ENCODE measurements around the gene AARS2.

AARS2 gene

GRCh38 chr6:44258325-44258863, 54.8 kb downstream of the AARS2 start:
- TF ChIP-seq GATA2 (IDR thresholded peaks at IDR 0.05; ENCODE audit: low read depth, low read length) (no peak), GATA3 (IDR thresholded peaks at IDR 0.05; ENCODE audit: low read depth, low read length) (no peak)

DNA sequence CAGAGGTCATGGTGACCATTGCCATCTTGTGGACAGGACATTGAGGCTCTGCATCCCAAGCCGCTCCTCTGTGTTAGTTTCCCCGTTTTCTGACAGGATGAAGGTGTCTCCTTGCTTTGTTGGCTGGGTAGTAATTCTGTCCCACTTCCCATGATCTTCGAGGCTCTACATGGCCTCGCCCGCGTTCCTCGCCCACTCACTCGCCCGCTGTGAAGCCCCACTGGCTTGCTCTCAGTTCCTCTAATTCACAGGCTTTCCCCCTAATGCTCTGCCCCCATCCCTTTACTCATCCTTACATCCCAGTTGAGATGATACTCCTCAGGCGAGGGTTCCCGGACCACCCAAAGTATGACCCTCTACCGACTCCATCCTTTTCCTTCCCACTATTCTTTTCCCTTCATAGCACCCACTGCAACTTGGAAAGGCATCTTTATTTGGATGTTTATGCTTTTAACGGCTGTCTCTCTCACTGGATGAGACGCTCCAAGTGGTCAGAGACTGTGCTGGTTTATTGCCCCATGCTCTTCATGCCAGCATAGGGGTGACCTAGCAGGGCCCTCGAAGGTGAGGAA, 55.3 kb downstream of the AARS2 start:
- TF ChIP-seq GATA3 (IDR thresholded peaks at IDR 0.05; ENCODE audit: low read depth, low read length) (no peak), GATA2 (IDR thresholded peaks at IDR 0.05; ENCODE audit: low read depth, low read length) (no peak)

DNA sequence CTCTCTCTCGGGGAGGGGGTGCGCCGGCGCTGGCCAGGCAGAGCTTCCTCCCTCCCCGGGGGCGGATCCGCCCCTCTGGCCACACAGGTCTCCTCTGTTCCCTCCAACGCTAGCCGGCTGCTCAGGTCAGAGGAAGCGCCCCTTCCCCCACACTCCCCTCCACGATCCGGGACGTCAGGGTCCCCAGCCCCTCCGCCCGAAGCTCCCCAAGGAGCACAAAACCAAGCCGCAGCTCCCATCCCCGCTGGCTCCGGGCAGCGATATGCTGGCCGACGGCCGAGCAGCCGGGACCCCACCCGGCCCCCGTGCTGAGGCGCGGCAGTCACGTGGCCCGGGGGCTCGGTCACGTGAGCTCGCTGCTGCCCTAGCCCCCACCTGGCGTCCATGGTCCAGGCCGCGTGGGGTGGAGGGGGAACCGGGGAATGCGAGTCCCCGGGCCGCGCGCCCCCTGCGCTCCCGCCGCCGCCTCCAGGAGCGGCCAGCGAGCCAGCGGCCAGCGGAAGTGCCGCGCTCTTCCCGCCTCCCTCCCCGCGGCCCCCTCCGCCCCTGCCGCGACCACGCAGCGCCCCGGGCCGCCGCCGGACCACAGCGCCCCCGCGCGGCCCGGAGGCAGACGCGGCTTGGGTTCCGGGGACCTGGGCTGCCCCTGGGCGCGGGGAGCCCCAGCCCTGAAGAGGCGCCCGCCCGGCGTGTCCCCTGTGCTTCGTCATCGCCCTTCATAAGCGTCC, 56.0 kb downstream of the AARS2 start, which contains the start of gene SLC35B2:
Gene SLC35B2 (minus strand): TSS at position 504 of the 728 bp plus-strand sequence. CDS start 118 bp downstream, at position 386.
- no peak for TF ChIP-seq GATA3 (IDR thresholded peaks at IDR 0.05; ENCODE audit: low read depth, low read length)
- no peak for TF ChIP-seq GATA2 (IDR thresholded peaks at IDR 0.05; ENCODE audit: low read depth, low read length)

- TF ChIP-seq GATA3 (IDR thresholded peaks at IDR 0.05; ENCODE audit: low read depth, low read length) (no peak), GATA2 (IDR thresholded peaks at IDR 0.05; ENCODE audit: low read depth, low read length) (no peak)
Observed at GRCh38 chr6:44256775-44257024, 56.4 kb downstream of the AARS2 start.

DNA sequence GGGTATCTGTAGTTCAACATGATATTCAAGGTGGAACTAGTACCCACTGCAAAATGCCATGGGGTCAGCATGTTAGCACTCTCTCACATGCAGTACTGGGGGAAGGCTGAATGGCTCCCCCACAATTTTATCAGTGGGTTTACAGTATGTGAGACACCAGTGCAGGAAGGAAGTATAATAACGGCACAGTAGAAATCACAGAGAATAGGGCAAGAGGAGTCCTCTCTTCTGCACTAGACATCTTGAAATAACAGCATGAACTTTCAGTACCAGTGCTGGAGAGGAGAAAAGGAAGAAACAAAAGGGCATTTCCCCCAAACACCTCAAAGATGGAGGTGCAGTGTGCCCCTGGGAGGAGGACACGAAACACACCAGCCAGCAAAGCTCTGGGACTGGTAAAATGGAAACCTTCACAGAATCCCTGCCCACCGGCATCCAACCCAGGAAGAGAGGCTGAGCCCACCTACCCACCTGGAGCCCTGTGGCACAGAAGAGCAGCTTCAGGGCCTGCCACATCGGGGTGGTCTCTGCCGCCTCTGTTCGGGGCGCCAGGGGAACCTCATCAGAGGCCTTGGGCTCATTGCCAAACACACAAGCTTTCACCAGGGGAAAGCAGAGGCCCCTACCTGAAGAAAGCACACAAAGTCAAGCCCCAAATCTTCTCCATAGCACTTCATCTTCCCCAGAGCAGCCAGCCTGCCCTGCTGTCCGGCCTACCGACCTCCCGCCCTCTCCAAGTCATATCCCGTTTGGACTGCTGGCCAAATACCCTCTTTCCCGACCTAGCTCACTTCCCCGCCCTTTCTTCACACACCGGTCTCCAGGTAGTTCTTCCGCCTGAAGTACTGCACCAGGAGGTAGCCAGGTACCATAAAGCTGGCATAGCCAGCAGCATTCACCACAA, 57.0 kb downstream of the AARS2 start:
- TF ChIP-seq GATA2 (IDR thresholded peaks at IDR 0.05; ENCODE audit: low read depth, low read length), result no peak
- no peak for TF ChIP-seq GATA3 (IDR thresholded peaks at IDR 0.05; ENCODE audit: low read depth, low read length)

DNA sequence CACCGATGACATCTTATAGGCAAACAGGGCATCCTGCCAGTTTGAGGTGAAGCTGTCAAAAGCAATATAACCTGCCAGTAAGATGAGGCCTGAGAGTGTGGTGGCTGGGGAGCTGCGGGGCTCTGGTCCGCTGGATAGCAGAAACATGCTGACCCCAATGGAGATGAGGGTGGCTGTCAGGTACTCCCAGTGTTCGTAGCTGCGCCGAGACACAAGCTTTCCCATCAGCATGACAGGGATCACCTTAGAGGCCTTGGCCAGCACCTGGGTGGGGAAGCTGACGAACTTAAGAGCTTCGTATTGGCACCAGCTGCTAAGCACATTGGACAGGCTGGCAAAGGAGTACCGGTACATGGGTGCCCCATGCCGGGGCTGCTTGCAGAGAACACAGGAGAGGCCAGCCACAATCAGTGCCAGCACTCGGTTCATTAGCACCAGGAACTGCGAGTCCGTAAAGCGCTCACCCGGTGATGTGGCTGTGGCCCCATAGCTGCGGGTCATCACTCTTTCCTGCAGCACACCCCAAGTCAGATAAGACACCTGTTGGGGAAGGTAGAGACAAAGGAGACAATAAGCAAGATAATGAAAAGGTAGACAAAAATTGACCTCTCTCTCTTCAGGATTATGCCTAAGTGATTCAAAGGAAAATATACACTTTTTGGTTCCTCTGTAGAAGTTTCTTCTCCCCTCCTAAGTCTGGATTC, 57.9 kb downstream of the AARS2 start:
- TF ChIP-seq GATA2 (IDR thresholded peaks at IDR 0.05; ENCODE audit: low read depth, low read length) (no peak), GATA3 (IDR thresholded peaks at IDR 0.05; ENCODE audit: low read depth, low read length) (no peak)

GRCh38 chr6:44254191-44255104, 58.7 kb downstream of the AARS2 start:
- no peak for TF ChIP-seq GATA3 (IDR thresholded peaks at IDR 0.05; ENCODE audit: low read depth, low read length)
- TF ChIP-seq GATA2 (IDR thresholded peaks at IDR 0.05; ENCODE audit: low read depth, low read length), result no peak

GRCh38 chr6:44253307-44254101, 59.6 kb downstream of the AARS2 start:
- TF ChIP-seq GATA2 (IDR thresholded peaks at IDR 0.05; ENCODE audit: low read depth, low read length), result no peak
- TF ChIP-seq GATA3 (IDR thresholded peaks at IDR 0.05; ENCODE audit: low read depth, low read length), result no peak

GRCh38 chr6:44251576-44252524, 61.3 kb downstream of the AARS2 start:
- TF ChIP-seq GATA2 (IDR thresholded peaks at IDR 0.05; ENCODE audit: low read depth, low read length) (no peak), GATA3 (IDR thresholded peaks at IDR 0.05; ENCODE audit: low read depth, low read length) (no peak)

DNA sequence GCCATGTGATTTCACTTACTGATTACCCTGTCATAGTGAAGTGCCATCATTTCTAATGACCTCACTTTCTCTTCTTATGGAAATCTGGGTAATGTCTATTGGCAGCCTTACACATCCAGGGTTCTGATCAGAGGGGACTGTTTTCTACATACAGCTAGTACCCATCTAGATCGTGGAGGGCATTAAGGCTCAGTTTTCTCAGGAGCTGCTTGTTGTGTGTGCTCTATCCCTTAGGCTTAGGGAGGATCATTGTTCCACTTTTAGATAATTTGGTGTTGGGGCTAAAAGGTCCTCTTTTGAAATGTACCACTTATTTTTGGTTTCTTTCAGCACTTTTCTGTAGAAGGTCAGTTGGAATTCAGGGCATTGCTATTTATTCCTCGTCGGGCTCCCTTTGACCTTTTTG, 62.4 kb downstream of the AARS2 start:
- no peak for TF ChIP-seq GATA3 (IDR thresholded peaks at IDR 0.05; ENCODE audit: low read depth, low read length)
- no peak for TF ChIP-seq GATA2 (IDR thresholded peaks at IDR 0.05; ENCODE audit: low read depth, low read length)

DNA sequence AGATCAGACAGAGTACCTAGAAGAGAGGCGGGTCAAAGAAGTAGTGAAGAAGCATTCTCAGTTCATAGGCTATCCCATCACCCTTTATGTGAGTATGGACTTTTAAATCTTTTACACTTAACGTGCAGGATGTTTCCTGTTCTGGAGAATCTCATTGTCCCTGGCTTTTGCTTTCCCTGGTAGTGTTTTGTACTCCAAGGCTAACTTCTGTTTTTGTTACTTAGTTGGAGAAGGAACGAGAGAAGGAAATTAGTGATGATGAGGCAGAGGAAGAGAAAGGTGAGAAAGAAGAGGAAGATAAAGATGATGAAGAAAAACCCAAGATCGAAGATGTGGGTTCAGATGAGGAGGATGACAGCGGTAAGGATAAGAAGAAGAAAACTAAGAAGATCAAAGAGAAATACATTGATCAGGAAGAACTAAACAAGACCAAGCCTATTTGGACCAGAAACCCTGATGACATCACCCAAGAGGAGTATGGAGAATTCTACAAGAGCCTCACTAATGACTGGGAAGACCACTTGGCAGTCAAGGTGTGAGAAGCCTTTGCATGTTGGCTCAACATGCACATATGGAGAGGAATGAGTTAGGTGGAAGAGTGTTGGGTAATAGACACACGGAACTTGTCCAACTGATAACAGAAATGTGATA, 63.0 kb downstream of the AARS2 start:
- no peak for TF ChIP-seq GATA2 (IDR thresholded peaks at IDR 0.05; ENCODE audit: low read depth, low read length)

All from SH-SY5Y (cell line).